Measurements from ENCODE around the gene EVA1B. TPM values are rescaled to one million over a fixed set of nuclear protein-coding genes. Genes with fewer than 3 reads are reported as not detected.

Gene EVA1B
- total RNA-seq, 1 experiment from 2014 or later = 5.5 TPM

DNA sequence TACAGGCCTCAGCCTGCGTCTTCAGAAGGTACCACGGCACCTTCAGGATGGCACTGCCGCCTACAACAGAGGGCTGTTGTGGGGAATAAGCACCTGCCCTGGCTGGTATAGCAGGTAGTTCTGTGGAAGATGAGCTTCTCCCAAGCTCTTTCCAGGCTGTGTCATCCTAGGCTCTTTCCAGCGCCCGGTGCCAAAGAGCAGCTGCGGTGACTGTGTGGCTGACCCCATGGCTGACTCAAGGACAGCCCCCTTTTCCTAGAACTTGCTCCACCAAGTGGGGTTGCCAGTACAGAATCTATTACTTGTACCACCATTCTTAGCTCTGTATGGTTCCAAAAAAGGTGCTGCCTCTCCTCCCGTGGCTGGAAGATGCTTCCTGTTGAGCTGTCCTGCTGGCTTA, 21.9 kb upstream of the EVA1B start:
- Histone ChIP-seq H2BK120ac (ENCODE audit: low read depth, low read length, poor library complexity, severe bottlenecking) (no peak overlapping the region), H3K18ac (ENCODE audit: insufficient read length, low read depth, low read length) (no peak overlapping the region), H3K4me1 (ENCODE audit: insufficient read depth, low read length) (no peaks in the 10 kb centered on the region), H3K23me2 (ENCODE audit: insufficient read length, low read depth, low read length, poor library complexity, severe bottlenecking) (no peaks in the 10 kb centered on the region), H2BK12ac (ENCODE audit: insufficient read length, low read depth, low read length) (no peak overlapping the region), H3K79me1 (ENCODE audit: insufficient read depth, low read depth, low read length, poor library complexity, severe bottlenecking) (no peaks in the 10 kb centered on the region), H2AK5ac (ENCODE audit: insufficient read length, low read length) (no peak overlapping the region), H3K9me3 (ENCODE audit: control insufficient read depth, low read depth, low read length) (no peaks in the 10 kb centered on the region), H2BK5ac (ENCODE audit: insufficient read length, low read length) (no peak overlapping the region), H3K27me3 (ENCODE audit: insufficient read depth, low read length) (no peaks in the 10 kb centered on the region), H3K23ac (ENCODE audit: insufficient read length, low read depth, low read length) (no peak overlapping the region), H3K4ac (ENCODE audit: low read depth, low read length) (no peak overlapping the region), H2AFZ (ENCODE audit: low read length) (no peak overlapping the region), H4K5ac (ENCODE audit: insufficient read length, low read depth, low read length) (no peak overlapping the region), H2BK15ac (ENCODE audit: low read depth, low read length) (no peak overlapping the region), H4K91ac (ENCODE audit: insufficient read length, low read depth, low read length) (no peak overlapping the region), H3K79me2 (ENCODE audit: insufficient read depth, low read length) (no peaks in the 10 kb centered on the region), H2BK20ac (ENCODE audit: low read depth, low read length, poor library complexity, severe bottlenecking) (no peak overlapping the region), H3K4me2 (ENCODE audit: insufficient read depth, insufficient read length, low read length) (no peak overlapping the region), H4K8ac (replicated peaks; ENCODE audit: insufficient read length, low read depth, low read length) (no peak overlapping the region), H3K9ac (ENCODE audit: extremely low read depth, insufficient read length, low read length) (no peak overlapping the region), H3K14ac (ENCODE audit: insufficient read depth, low read length) (no peak overlapping the region), H4K20me1 (ENCODE audit: control insufficient read depth, insufficient read depth, insufficient read length) (no peaks in the 10 kb centered on the region), H3K27ac (ENCODE audit: insufficient read length, low read depth, low read length) (no peak overlapping the region), H3T11ph (ENCODE audit: low read length) (no peak overlapping the region), H3K56ac (ENCODE audit: insufficient read length, low read depth, low read length) (no peak overlapping the region)
- no peak overlapping the region for H3K27ac Mint-ChIP-seq
- no CpG with 5 or more reads among the region's 7 CpGs for WGBS (ENCODE audit: extremely low coverage, insufficient read length, low lambda C conversion rate)
- no peak for DNase-seq
- H3K9me3 Mint-ChIP-seq = no peaks in the 10 kb centered on the region
- no peak overlapping the region for H3K4me3 Mint-ChIP-seq
- no peaks in the 10 kb centered on the region for H3K4me1 Mint-ChIP-seq
- H3K27me3 Mint-ChIP-seq (ENCODE audit: low read depth) = no peaks in the 10 kb centered on the region
- TF ChIP-seq, protein P1, sequence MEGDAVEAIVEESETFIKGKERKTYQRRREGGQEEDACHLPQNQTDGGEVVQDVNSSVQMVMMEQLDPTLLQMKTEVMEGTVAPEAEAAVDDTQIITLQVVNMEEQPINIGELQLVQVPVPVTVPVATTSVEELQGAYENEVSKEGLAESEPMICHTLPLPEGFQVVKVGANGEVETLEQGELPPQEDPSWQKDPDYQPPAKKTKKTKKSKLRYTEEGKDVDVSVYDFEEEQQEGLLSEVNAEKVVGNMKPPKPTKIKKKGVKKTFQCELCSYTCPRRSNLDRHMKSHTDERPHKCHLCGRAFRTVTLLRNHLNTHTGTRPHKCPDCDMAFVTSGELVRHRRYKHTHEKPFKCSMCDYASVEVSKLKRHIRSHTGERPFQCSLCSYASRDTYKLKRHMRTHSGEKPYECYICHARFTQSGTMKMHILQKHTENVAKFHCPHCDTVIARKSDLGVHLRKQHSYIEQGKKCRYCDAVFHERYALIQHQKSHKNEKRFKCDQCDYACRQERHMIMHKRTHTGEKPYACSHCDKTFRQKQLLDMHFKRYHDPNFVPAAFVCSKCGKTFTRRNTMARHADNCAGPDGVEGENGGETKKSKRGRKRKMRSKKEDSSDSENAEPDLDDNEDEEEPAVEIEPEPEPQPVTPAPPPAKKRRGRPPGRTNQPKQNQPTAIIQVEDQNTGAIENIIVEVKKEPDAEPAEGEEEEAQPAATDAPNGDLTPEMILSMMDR (conservative IDR thresholded peaks at IDR 0.05) = no peak
- H3K36me3 Mint-ChIP-seq (ENCODE audit: insufficient read depth in 1 of 3, low read depth in 3 of 3) = peaks cover 11 to 38% (median 29%) of the 10 kb centered on the region in 3 experiments; a peak in 6 of 7 replicates

Measured in H9 (cell line).